ENCODE data around the gene KPNA6. TPM values are rescaled to one million over a fixed set of nuclear protein-coding genes. Genes with fewer than 3 reads are reported as not detected.
"Not testable (repeated sequence)": the region's sequence is repeated elsewhere in the genome, so short reads cannot be mapped to it uniquely, and the experiment has no call there.

KPNA6 gene
- total RNA-seq, 1 donor from 2014 or later: 67.5 TPM

DNA sequence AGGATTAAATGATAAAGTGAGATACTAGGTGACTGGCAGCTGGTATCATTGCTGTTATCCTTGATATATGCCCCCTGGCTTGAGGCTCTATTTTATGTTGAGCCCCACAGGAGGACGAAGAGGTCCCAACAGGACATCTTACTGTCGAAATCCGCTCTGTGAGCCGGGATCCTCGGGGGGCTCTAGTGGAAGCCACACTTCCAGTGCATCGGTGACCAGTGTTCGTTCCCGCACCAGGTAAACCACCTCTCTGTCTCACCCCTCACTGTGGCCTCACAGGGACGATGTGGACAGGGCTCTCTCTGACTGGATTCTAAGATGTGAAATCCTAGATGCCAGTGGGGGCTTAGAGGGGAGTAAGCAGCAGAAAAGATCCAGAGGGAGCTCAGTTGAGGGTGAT is 33.0 kb upstream of the KPNA6 start:
- no peaks in the 10 kb centered on the region for H3K27me3 Mint-ChIP-seq (ENCODE audit: low read depth)
- no peak overlapping the region for H3K27ac Mint-ChIP-seq
- H3K4me1 Mint-ChIP-seq: peaks cover 14% of the 10 kb centered on the region
- TF ChIP-seq, protein P1, sequence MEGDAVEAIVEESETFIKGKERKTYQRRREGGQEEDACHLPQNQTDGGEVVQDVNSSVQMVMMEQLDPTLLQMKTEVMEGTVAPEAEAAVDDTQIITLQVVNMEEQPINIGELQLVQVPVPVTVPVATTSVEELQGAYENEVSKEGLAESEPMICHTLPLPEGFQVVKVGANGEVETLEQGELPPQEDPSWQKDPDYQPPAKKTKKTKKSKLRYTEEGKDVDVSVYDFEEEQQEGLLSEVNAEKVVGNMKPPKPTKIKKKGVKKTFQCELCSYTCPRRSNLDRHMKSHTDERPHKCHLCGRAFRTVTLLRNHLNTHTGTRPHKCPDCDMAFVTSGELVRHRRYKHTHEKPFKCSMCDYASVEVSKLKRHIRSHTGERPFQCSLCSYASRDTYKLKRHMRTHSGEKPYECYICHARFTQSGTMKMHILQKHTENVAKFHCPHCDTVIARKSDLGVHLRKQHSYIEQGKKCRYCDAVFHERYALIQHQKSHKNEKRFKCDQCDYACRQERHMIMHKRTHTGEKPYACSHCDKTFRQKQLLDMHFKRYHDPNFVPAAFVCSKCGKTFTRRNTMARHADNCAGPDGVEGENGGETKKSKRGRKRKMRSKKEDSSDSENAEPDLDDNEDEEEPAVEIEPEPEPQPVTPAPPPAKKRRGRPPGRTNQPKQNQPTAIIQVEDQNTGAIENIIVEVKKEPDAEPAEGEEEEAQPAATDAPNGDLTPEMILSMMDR (IDR thresholded peaks at IDR 0.05; ENCODE audit: unreplicated experiment): no peak
- no peaks in the 10 kb centered on the region for H3K9me3 Mint-ChIP-seq
- H3K4me3 Mint-ChIP-seq: peak overlapping the region; percentile 1
- no peak for DNase-seq (ENCODE audit: low spot score in 2 of 2, unreplicated experiment in 2 of 2)
- H3K36me3 Mint-ChIP-seq: peaks cover 13% of the 10 kb centered on the region

DNA sequence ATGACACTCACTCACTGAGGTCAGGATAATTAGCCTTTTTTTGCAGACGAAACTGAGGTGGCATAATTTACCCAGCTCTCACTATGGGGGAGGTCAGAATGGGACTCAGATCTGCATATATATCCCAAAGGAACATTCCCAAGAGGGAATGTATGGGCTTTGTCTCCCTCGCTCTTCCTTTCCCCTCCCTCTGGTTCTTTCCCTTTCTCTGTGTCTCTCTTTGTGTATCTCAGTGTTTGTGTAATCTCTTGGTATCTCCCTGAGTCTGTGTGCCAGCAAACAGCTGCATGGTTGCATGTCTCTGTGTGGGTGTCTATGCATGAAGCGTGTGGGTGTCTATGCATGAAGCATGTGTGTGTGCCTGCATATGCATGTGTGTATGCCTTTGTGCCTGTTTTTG is 30.4 kb upstream of the KPNA6 start:
- no peaks in the 10 kb centered on the region for H3K27me3 Mint-ChIP-seq (ENCODE audit: low read depth)
- no peak overlapping the region for H3K27ac Mint-ChIP-seq

DNA sequence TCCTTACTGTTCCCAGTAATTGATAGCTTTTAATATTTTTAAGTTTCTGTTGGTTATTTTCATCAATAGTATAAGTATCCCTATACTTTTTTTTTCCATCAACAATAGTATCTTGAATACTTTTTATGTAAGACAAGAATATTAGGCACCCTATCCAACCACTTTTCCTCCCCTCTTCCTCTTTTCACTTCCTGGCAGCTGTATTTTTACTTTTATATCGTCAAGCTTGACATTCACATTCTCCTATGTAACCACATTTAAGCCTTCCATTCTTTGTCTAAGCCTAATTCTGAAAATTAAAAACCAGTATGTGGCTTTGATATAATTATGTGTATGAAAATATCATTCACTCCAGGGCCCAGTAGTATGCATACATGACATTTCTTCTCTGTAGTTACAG is 25.8 kb upstream of the KPNA6 start:
- Mint-ChIP-seq H3K4me1 (no peaks in the 10 kb centered on the region), H3K9me3 (peaks cover 11% of the 10 kb centered on the region), H3K27me3 (ENCODE audit: low read depth) (no peaks in the 10 kb centered on the region), H3K4me3 (no peak overlapping the region), H3K27ac (no peak overlapping the region), H3K36me3 (peaks cover 45% of the 10 kb centered on the region)
- no peak for DNase-seq (ENCODE audit: low spot score in 2 of 2, unreplicated experiment in 2 of 2)
- TF ChIP-seq, protein P1 (IDR thresholded peaks at IDR 0.05; ENCODE audit: unreplicated experiment): no peak

More for the DNA sequence above, 30.4 kb upstream of the KPNA6 start:
- Mint-ChIP-seq H3K36me3 (peaks cover 21% of the 10 kb centered on the region), H3K4me3 (no peak overlapping the region), H3K9me3 (no peaks in the 10 kb centered on the region), H3K4me1 (peaks cover 6% of the 10 kb centered on the region)
- TF ChIP-seq, protein P1 (IDR thresholded peaks at IDR 0.05; ENCODE audit: unreplicated experiment): no peak
- DNase-seq (ENCODE audit: low spot score in 2 of 2, unreplicated experiment in 2 of 2): no peak

DNA sequence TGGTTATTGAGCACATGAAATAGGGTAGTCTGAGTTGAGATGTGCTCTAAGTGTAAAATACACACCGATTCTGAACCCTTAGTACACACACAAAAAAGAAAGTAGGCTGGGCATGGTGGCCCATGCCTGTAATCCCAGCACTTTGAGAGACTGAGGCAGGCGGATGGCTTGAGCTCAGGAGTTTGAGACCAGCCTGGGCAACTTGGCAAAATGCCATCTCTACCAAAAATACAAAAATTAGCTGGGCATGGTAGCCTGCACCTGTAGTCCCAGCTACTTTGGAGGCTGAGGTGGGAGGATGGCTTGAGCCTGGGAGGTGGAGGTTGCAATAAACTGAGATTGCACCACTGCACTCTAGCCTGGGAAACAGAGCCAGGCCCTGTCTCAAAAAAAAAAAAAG is 21.5 kb upstream of the KPNA6 start:
- not testable (repeated sequence) for H3K4me3 Mint-ChIP-seq; H3K27me3 Mint-ChIP-seq (ENCODE audit: low read depth); H3K4me1 Mint-ChIP-seq; DNase-seq (ENCODE audit: low spot score in 2 of 2, unreplicated experiment in 2 of 2); H3K27ac Mint-ChIP-seq
- Mint-ChIP-seq H3K36me3 (peaks cover 36% of the 10 kb centered on the region), H3K9me3 (peaks cover 11% of the 10 kb centered on the region)

DNA sequence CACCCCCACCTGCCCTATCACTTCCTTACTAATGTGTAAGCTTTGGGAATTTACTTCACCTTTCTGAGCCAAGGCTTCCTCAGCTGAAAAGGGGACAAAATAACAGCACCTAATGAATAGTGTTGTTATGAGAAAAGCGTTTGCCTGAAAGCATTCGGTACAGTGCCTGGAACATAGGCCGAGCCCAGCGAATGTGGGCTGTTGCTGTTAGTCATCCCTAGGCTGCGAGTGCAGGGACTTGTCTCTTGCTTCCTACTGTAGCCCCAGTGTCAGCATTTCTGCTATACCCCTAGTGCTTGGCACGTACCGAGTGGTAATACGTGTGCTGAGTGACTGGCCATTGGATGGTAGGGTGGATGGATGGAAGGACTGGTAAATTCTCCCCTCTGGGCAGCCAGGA is 16.7 kb upstream of the KPNA6 start:
- peaks cover 29% of the 10 kb centered on the region for H3K36me3 Mint-ChIP-seq
- H3K9me3 Mint-ChIP-seq: no peaks in the 10 kb centered on the region
- no peak overlapping the region for H3K4me3 Mint-ChIP-seq
- no peak overlapping the region for H3K27ac Mint-ChIP-seq
- H3K27me3 Mint-ChIP-seq (ENCODE audit: low read depth): no peaks in the 10 kb centered on the region
- TF ChIP-seq, protein P1 (IDR thresholded peaks at IDR 0.05; ENCODE audit: unreplicated experiment): no peak
- no peak for DNase-seq (ENCODE audit: low spot score in 2 of 2, unreplicated experiment in 2 of 2)
- H3K4me1 Mint-ChIP-seq: no peaks in the 10 kb centered on the region

DNA sequence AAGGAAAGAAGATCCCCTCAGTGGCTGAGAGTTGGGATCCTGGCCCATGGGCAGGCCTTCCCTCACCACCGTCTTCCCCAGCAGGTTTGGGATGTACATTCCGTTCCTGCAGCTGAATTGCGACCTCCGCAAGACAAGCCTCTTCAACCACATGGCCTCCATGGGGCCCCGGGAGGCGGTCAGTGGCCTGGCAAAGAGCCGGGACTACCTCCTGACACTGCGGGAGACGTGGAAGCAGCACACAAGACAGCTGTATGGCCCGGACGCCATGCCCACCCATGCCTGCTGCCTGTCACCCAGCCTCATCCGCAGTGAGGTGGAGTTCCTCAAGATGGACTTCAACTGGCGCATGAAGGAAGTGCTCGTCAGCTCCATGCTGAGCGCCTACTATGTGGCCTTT is 16.3 kb upstream of the KPNA6 start:
- H3K27ac Mint-ChIP-seq: no peak overlapping the region
- H3K27me3 Mint-ChIP-seq (ENCODE audit: low read depth): no peaks in the 10 kb centered on the region
- H3K36me3 Mint-ChIP-seq: peaks cover 27% of the 10 kb centered on the region
- no peak overlapping the region for H3K4me3 Mint-ChIP-seq
- DNase-seq (ENCODE audit: low spot score in 2 of 2, unreplicated experiment in 2 of 2): no peak
- H3K9me3 Mint-ChIP-seq: no peaks in the 10 kb centered on the region
- no peaks in the 10 kb centered on the region for H3K4me1 Mint-ChIP-seq
- TF ChIP-seq, protein P1 (IDR thresholded peaks at IDR 0.05; ENCODE audit: unreplicated experiment): no peak
